ENCODE data around the gene FBLN1. TPM values are rescaled to one million over a fixed set of nuclear protein-coding genes. Genes with fewer than 3 reads are reported as not detected.

FBLN1 gene
- total and polyA plus RNA-seq, 2 of the 8 experiments (the other 6 are each of a cell fraction or from before 2014, with no cell fraction given): 159 to 168 TPM

GRCh38 chr22:45642986-45643385 is 140.3 kb downstream of the FBLN1 start:
- no peak overlapping the region for H2BK20ac ChIP-seq (ENCODE audit: low read length)
- no peak overlapping the region for H3K9ac ChIP-seq (replicated peaks in 1 of 4; ENCODE audit: extremely low read depth in 1 of 4, low read depth in 3 of 4, low read length in 3 of 4)
- H4K91ac ChIP-seq (replicated peaks; ENCODE audit: insufficient read length, low read length): no peak overlapping the region
- no peaks in the 10 kb centered on the region for H3K79me1 ChIP-seq (ENCODE audit: low read depth, low read length)
- H3K9me3 ChIP-seq (ENCODE audit: insufficient read depth in 2 of 2, low read depth in 1 of 2, low read length in 1 of 2): no peaks in the 10 kb centered on the region
- H2AFZ ChIP-seq (ENCODE audit: low read length): no peak overlapping the region
- DNase-seq (ENCODE audit: low read depth in 1 of 2, low spot score in 2 of 2) (no peak), FAIRE-seq (no peak)
- peaks cover 0 to 22% (median 16%) of the 10 kb centered on the region in 4 experiments; a peak in 6 of 7 replicates for H3K4me1 ChIP-seq (replicated peaks in 1 of 4; ENCODE audit: control insufficient read depth in 3 of 4, insufficient read depth in 4 of 4, low read length in 3 of 4)
- H2AK5ac ChIP-seq (ENCODE audit: low read depth, low read length): no peak overlapping the region
- no peak overlapping the region for H4K5ac ChIP-seq (ENCODE audit: insufficient read length, low read depth, low read length)
- no peak overlapping the region for H3K18ac ChIP-seq (ENCODE audit: extremely low read depth, low read length)
- H3K23ac ChIP-seq (ENCODE audit: insufficient read length): no peak overlapping the region
- H3K79me2 ChIP-seq (ENCODE audit: control insufficient read depth in 1 of 2, insufficient read depth in 2 of 2, low read length in 2 of 2): no peaks in the 10 kb centered on the region
- POLR2A ChIA-PET (ENCODE audit: partially characterized antibody): no interaction called here
- no peak overlapping the region for H4K8ac ChIP-seq (ENCODE audit: extremely low read depth, insufficient read depth, low read length)
- no peaks in the 10 kb centered on the region for H3K36me3 ChIP-seq (ENCODE audit: control insufficient read depth in 2 of 4, insufficient read depth in 4 of 4, low read length in 3 of 4)
- no peaks in the 10 kb centered on the region for H4K20me1 ChIP-seq (replicated peaks in 1 of 2; ENCODE audit: control insufficient read depth in 1 of 2, insufficient read depth in 2 of 2, low read length in 2 of 2)
- no peak overlapping the region for H3K14ac ChIP-seq (ENCODE audit: insufficient read length)
- H2BK120ac ChIP-seq (replicated peaks; ENCODE audit: low read depth, low read length): no peak overlapping the region
- no peak overlapping the region for H2BK15ac ChIP-seq (ENCODE audit: low read length)
- H3K4ac ChIP-seq (replicated peaks; ENCODE audit: insufficient read length, low read depth, low read length): no peak overlapping the region
- CTCF ChIA-PET (ENCODE audit: partially characterized antibody): interaction anchor here (0.6 to 1.2 kb wide), 2 partner anchors 14 to 69 kb away, joined by 3 to 5 read pairs; no protein-coding TSS in a partner anchor
- peaks cover 3% of the 10 kb centered on the region; the same call in 1 of the 2 replicates for H3K23me2 ChIP-seq (ENCODE audit: low read depth, low read length)
- no peak overlapping the region for H2BK5ac ChIP-seq (ENCODE audit: low read depth, low read length)
- no peak overlapping the region for H3K4me3 ChIP-seq (ENCODE audit: extremely low read depth in 1 of 4, insufficient read depth in 2 of 4, low read depth in 3 of 4, low read length in 4 of 4)
- no peak overlapping the region for H3K4me2 ChIP-seq (ENCODE audit: insufficient read depth in 1 of 2, low read depth in 2 of 2, low read length in 2 of 2)
- H2BK12ac ChIP-seq (ENCODE audit: low read depth, low read length): no peak overlapping the region
- WGBS, 2 experiments (ENCODE audit: extremely low coverage in 1 of 2, insufficient coverage in 1 of 2, insufficient read length in 1 of 2, insufficient replicate concordance in 2 of 2, low coverage in 1 of 2, low lambda C conversion rate in 2 of 2, missing lambda C conversion rate in 1 of 2): 81% methylated on average over 2 of the region's 2 CpGs; no CpG with 5 or more reads in 1 of the 2 experiments
- no peak overlapping the region for H3K27ac ChIP-seq (ENCODE audit: low read depth, low read length)
- H3K27me3 ChIP-seq (replicated peaks in 1 of 4; ENCODE audit: control insufficient read depth in 3 of 4, extremely low read depth in 1 of 4, insufficient read depth in 3 of 4, low read length in 3 of 4): peaks cover 0 to 22% (median 7%) of the 10 kb centered on the region in 4 experiments; a peak in 5 of 7 replicates
- no peak overlapping the region for H3K56ac ChIP-seq (replicated peaks; ENCODE audit: insufficient read length, low read depth, low read length)
- TF ChIP-seq RAD21 (IDR thresholded peaks at IDR 0.05 in 1 of 2, conservative IDR thresholded peaks at IDR 0.05 in 1 of 2; ENCODE audit: low read depth in 2 of 2, low read length in 2 of 2) (no peak), SP4 (IDR thresholded peaks at IDR 0.05; ENCODE audit: low read length) (no peak), CBX5 (IDR thresholded peaks at IDR 0.05; ENCODE audit: low read depth, low read length) (no peak), BCL11A (IDR thresholded peaks at IDR 0.05; ENCODE audit: low read depth in 2 of 2, low read length in 2 of 2) (no peak), ASH2L (IDR thresholded peaks at IDR 0.05; ENCODE audit: low read length) (no peak), NANOG (IDR thresholded peaks at IDR 0.05; ENCODE audit: insufficient read depth, low read depth, low read length, poor library complexity, severe bottlenecking) (no peak), CTBP2 (IDR thresholded peaks at IDR 0.05; ENCODE audit: borderline replicate concordance, insufficient read depth, insufficient read length, low read length) (no peak), SUZ12 (IDR thresholded peaks at IDR 0.05; ENCODE audit: low read length) (no peak), MAFK (IDR thresholded peaks at IDR 0.05; ENCODE audit: low read depth, low read length) (no peak), POLR2AphosphoS5 (IDR thresholded peaks at IDR 0.05; ENCODE audit: low read depth, low read length) (no peak), CEBPB (IDR thresholded peaks at IDR 0.05; ENCODE audit: low read depth, low read length) (no peak), KDM4A (IDR thresholded peaks at IDR 0.05; ENCODE audit: low read depth, low read length, severe bottlenecking) (no peak)
- TF ChIP-seq, protein P1, sequence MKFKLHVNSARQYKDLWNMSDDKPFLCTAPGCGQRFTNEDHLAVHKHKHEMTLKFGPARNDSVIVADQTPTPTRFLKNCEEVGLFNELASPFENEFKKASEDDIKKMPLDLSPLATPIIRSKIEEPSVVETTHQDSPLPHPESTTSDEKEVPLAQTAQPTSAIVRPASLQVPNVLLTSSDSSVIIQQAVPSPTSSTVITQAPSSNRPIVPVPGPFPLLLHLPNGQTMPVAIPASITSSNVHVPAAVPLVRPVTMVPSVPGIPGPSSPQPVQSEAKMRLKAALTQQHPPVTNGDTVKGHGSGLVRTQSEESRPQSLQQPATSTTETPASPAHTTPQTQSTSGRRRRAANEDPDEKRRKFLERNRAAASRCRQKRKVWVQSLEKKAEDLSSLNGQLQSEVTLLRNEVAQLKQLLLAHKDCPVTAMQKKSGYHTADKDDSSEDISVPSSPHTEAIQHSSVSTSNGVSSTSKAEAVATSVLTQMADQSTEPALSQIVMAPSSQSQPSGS (IDR thresholded peaks at IDR 0.05; ENCODE audit: low read length): no peak

Measured in H1 (cell line).